ENCODE results near the gene SPEG. TPM values are rescaled to one million over a fixed set of nuclear protein-coding genes. Genes with fewer than 3 reads are reported as not detected.

Gene SPEG
- polyA plus RNA-seq, 1 donor (not counting 4 experiments of a cell fraction or from before 2014, with no cell fraction given) = 18.8 TPM

DNA sequence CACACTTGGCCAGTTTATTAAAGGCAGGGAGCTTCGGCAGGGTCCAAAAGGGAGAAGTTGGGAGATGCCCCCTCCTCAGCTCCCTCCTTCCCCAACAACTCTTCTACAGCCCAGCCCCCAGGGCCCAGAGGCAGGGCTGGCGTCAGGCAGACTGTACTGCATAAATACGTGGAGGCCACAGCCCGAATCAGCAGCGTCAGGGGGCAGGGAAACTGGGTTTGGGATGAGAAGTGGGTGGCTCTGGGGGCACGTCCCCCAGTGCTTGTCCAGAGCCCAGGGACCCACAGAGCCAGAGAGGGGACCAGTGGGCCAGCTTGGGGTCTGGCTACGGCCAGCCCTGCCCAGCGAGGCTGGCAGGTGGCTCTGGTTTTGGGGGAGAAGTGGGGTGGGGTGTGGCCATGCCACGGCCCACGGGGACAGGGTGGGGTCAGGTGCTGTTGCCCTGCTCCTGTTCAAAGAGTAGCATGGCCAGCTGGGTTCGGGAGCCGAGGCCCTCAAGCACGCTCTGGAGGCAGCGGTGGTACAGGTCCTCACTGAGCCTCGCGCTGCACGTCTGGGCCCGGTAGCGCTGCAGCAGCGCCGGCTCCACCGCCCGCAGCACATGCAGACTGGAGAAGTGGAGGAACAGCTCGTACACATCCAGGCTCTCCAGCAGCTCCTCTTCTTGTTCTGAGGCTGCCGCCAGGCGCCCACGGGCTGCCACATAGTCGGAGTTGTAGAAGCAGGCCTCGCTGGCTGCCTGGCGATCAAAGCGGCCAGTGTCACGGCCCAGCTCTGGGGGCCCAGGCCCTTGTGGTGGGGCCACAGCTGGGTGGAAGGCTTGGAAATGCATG, 104.5 kb downstream of the SPEG start:
- Histone ChIP-seq H3K79me2 (ENCODE audit: control insufficient read depth, insufficient read depth, low read length) (peaks cover 33% of the 10 kb centered on the region), H3K9me1 (ENCODE audit: control insufficient read depth, extremely low read depth, insufficient read depth, low read length) (no peaks in the 10 kb centered on the region), H3K27me3 (ENCODE audit: control insufficient read depth, extremely low read depth, insufficient read depth, low read length) (no peaks in the 10 kb centered on the region), H4K20me1 (ENCODE audit: control insufficient read depth, extremely low read depth, insufficient read depth, low read length) (peaks cover 10% of the 10 kb centered on the region), H3K4me1 (ENCODE audit: control insufficient read depth, extremely low read depth, insufficient read depth, low read length) (peaks cover 20% of the 10 kb centered on the region), H2AFZ (ENCODE audit: control insufficient read depth, low read length) (no peak overlapping the region), H3K9me3 (ENCODE audit: control insufficient read depth, low read depth, low read length) (no peaks in the 10 kb centered on the region), H3K27ac (ENCODE audit: control insufficient read depth, insufficient read depth, low read length) (no peak overlapping the region), H3K4me2 (ENCODE audit: control insufficient read depth, extremely low read depth, insufficient read depth, low read depth, low read length) (no peak overlapping the region), H3K36me3 (ENCODE audit: control insufficient read depth in 2 of 2, extremely low read depth in 1 of 2, insufficient read depth in 2 of 2, low read length in 2 of 2) (peaks cover 20 to 23% of the 10 kb centered on the region in 2 experiments), H3K9ac (ENCODE audit: control insufficient read depth, extremely low read depth, insufficient read depth, low read length) (no peak overlapping the region), H3K4me3 (ENCODE audit: control insufficient read depth in 2 of 3, extremely low read depth in 1 of 3, insufficient read depth in 2 of 3, low read depth in 1 of 3, low read length in 3 of 3) (no peak overlapping the region)
- FAIRE-seq (no peak), DNase-seq (ENCODE audit: low read depth, low spot score) (no peak)
- dilution Hi-C loops (cut with MboI; ENCODE audit: extremely low pct_ligation_motif_present, low sequenced_read_pairs) = no loop called here
- no peak for TF ChIP-seq EZH2 (IDR thresholded peaks at IDR 0.05; ENCODE audit: low read length)
- TF ChIP-seq, protein P1, sequence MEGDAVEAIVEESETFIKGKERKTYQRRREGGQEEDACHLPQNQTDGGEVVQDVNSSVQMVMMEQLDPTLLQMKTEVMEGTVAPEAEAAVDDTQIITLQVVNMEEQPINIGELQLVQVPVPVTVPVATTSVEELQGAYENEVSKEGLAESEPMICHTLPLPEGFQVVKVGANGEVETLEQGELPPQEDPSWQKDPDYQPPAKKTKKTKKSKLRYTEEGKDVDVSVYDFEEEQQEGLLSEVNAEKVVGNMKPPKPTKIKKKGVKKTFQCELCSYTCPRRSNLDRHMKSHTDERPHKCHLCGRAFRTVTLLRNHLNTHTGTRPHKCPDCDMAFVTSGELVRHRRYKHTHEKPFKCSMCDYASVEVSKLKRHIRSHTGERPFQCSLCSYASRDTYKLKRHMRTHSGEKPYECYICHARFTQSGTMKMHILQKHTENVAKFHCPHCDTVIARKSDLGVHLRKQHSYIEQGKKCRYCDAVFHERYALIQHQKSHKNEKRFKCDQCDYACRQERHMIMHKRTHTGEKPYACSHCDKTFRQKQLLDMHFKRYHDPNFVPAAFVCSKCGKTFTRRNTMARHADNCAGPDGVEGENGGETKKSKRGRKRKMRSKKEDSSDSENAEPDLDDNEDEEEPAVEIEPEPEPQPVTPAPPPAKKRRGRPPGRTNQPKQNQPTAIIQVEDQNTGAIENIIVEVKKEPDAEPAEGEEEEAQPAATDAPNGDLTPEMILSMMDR (optimal IDR thresholded peaks at IDR 0.05 in 1 of 3, IDR thresholded peaks at IDR 0.05 in 1 of 3, conservative IDR thresholded peaks at IDR 0.05 in 1 of 3; ENCODE audit: extremely low read depth in 1 of 3, insufficient read depth in 2 of 3, low read length in 3 of 3) = no peak

DNA sequence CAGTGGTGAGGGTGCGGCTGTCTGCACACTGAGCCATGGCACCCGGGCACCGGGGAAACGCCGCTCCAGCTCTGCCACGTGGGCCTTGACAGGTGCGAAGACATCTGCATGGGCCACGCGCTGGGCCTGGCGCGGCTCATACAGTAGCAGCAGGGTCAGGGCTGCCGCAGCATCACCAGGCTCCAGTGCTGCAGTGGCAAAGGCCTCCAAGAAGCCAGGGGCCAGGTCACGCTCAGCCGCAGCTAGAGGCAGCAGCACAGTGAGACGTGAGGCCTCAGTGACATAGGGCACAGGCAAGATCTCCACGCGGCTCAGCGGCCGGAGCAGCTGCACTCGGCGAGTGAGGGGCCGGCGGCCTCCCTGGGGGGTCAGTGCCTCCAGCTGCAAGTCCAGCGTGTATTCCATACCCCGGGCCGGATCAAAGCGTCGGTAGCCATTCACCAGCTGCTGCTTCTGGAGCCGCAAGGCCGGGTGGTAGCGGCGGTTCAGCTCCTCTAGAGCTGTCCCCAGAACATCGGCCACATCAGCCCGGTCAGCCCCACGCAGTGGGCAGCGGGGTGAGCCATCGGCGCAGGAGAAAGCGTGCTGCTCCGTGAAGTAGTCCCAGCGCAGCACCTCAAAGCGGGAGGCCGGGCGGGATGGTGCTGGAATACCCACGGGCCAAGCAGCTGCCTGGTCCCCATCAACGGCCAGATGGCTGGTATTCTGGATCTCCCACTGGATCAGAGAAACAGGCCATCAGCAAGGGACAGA, 105.5 kb downstream of the SPEG start:
- Histone ChIP-seq H3K36me3 (ENCODE audit: control insufficient read depth in 2 of 2, extremely low read depth in 1 of 2, insufficient read depth in 2 of 2, low read length in 2 of 2) (peaks cover 20 to 23% of the 10 kb centered on the region in 2 experiments), H3K4me3 (ENCODE audit: control insufficient read depth in 2 of 3, extremely low read depth in 1 of 3, insufficient read depth in 2 of 3, low read depth in 1 of 3, low read length in 3 of 3) (no peak overlapping the region), H3K9me3 (ENCODE audit: control insufficient read depth, low read depth, low read length) (no peaks in the 10 kb centered on the region), H3K4me2 (ENCODE audit: control insufficient read depth, extremely low read depth, insufficient read depth, low read depth, low read length) (no peak overlapping the region), H3K79me2 (ENCODE audit: control insufficient read depth, insufficient read depth, low read length) (peaks cover 33% of the 10 kb centered on the region), H2AFZ (ENCODE audit: control insufficient read depth, low read length) (no peak overlapping the region), H3K27me3 (ENCODE audit: control insufficient read depth, extremely low read depth, insufficient read depth, low read length) (no peaks in the 10 kb centered on the region), H3K4me1 (ENCODE audit: control insufficient read depth, extremely low read depth, insufficient read depth, low read length) (peaks cover 20% of the 10 kb centered on the region), H4K20me1 (ENCODE audit: control insufficient read depth, extremely low read depth, insufficient read depth, low read length) (peaks cover 10% of the 10 kb centered on the region), H3K9ac (ENCODE audit: control insufficient read depth, extremely low read depth, insufficient read depth, low read length) (no peak overlapping the region), H3K27ac (ENCODE audit: control insufficient read depth, insufficient read depth, low read length) (no peak overlapping the region), H3K9me1 (ENCODE audit: control insufficient read depth, extremely low read depth, insufficient read depth, low read length) (no peaks in the 10 kb centered on the region)
- dilution Hi-C loops (cut with MboI; ENCODE audit: extremely low pct_ligation_motif_present, low sequenced_read_pairs) = no loop called here
- no peak for TF ChIP-seq EZH2 (IDR thresholded peaks at IDR 0.05; ENCODE audit: low read length)
- TF ChIP-seq, protein P1 (optimal IDR thresholded peaks at IDR 0.05 in 1 of 3, IDR thresholded peaks at IDR 0.05 in 1 of 3, conservative IDR thresholded peaks at IDR 0.05 in 1 of 3; ENCODE audit: extremely low read depth in 1 of 3, insufficient read depth in 2 of 3, low read length in 3 of 3) = no peak
- FAIRE-seq (no peak), DNase-seq (ENCODE audit: low read depth, low spot score) (no peak)
